K562 (cell line): Measurements from ENCODE around the gene GPR82. TPM values are rescaled to one million over a fixed set of nuclear protein-coding genes. Genes with fewer than 3 reads are reported as not detected.
A peak's percentile ranks its signal among the peaks of the same experiment; 100 is the strongest.

Source experiments
- ATF1 ChIP-seq, 2 experiments: fragments of 450-650 bp in 1 of 2; IDR thresholded peaks; 2 replicates each; pipeline ENCODE4 v1.6.1; 2016; ENCODE audit warnings: missing compliant biosample characterization in 1 of 2, missing genetic modification characterization in 1 of 2
- CBFB ChIP-seq: sonication (generic); formaldehyde crosslinking; IDR thresholded peaks from 2 replicates; pipeline ENCODE4 v1.4.0; 2020; ENCODE audit warnings: mild to moderate bottlenecking, missing genetic modification reagents
- CBX8 ChIP-seq: fragments of 200-600 bp; sonication (generic); IDR thresholded peaks from 2 replicates; pipeline ENCODE4 v1.6.1; 2012; ENCODE audit warnings: borderline replicate concordance, mixed run types, low read depth, mild to moderate bottlenecking, moderate library complexity, mixed read lengths, low read length, control low read depth, inconsistent platforms; ENCODE audit not compliant: poor library complexity, severe bottlenecking; ENCODE audit errors: extremely low read depth
- CREM ChIP-seq: IDR thresholded peaks from 2 replicates; pipeline ENCODE4 v1.6.1; 2014; ENCODE audit warnings: antibody characterized with exemption, low read depth
- CUX1 ChIP-seq: fragments of 200-800 bp; sonication (Bioruptor generic); IDR thresholded peaks from 2 replicates; pipeline ENCODE4 v1.6.1; 2016; ENCODE audit warnings: missing genetic modification characterization, missing compliant biosample characterization
- FIP1L1 ChIP-seq: fragments of 200-400 bp; formaldehyde crosslinking; IDR thresholded peaks from 2 replicates; pipeline ENCODE4 v1.6.1; 2018; ENCODE audit warnings: mild to moderate bottlenecking, low read depth, low read length; ENCODE audit not compliant: poor library complexity, severe bottlenecking
- HMG20A ChIP-seq: fragments of 450-650 bp; formaldehyde crosslinking; conservative IDR thresholded peaks from 2 replicates; pipeline ENCODE4 v1.4.0; 2020; ENCODE audit warnings: mild to moderate bottlenecking, mixed read lengths
- THRB ChIP-seq: fragments of 450-650 bp; formaldehyde crosslinking; conservative IDR thresholded peaks from 2 replicates; pipeline ENCODE4 v1.4.0; 2022; ENCODE audit warnings: mild to moderate bottlenecking, missing genetic modification characterization
- ZC3H8 ChIP-seq: fragments of 450-650 bp; IDR thresholded peaks from 2 replicates; pipeline ENCODE4 v1.6.1; 2017
- ZKSCAN1 ChIP-seq: fragments of 150-350 bp; IDR thresholded peaks from 2 replicates; pipeline ENCODE4 v1.6.1; 2016; ENCODE audit warnings: low read depth, low read length
- ZMIZ1 ChIP-seq, 2 experiments: fragments of 150-350 bp in 1 of 2; IDR thresholded peaks; 2 replicates each; pipeline ENCODE4 v1.6.1; 2012 to 2016; ENCODE audit warnings: low read depth in 2 of 2, low read length in 2 of 2, mild to moderate bottlenecking in 1 of 2, moderate library complexity in 1 of 2
- ZNF609 ChIP-seq: sonication (generic); formaldehyde crosslinking; IDR thresholded peaks from 2 replicates; pipeline ENCODE4 v1.8.1; 2023; ENCODE audit warnings: missing genetic modification reagents, mild to moderate bottlenecking, borderline replicate concordance
- polyA plus RNA-seq, 8 experiments: library from polyadenylated mRNA; depleted of rRNA in 4 of 8; stranded (reverse) in 5 of 8; unstranded in 3 of 8; fragments of >200 nt; fragmentation: Nextera tagmentation in 2 of 8; fragmentation: Illumina TruSeq in 1 of 8; extraction: Ambion mirVana in 2 of 8; extraction: Trizol in 1 of 8; gene quantifications; 2 replicates each; pipeline versions ENCODE4 v1.2.1 to v1.2.3, GENCODE V29; 2011 to 2014; ENCODE audit warnings: inconsistent platforms in 1 of 8, missing spikeins in 1 of 8
- total RNA-seq, 7 experiments: library from RNA; depleted of rRNA in 6 of 7; stranded (reverse); fragments of >200 nt in 6 of 7; fragmentation: Illumina TruSeq in 2 of 7; extraction: Trizol in 2 of 7; gene quantifications; 2 replicates each; pipeline versions ENCODE4 v1.2.1 to v1.2.3, GENCODE V29; 2011 to 2021; ENCODE audit warnings: low replicate concordance in 1 of 7

GPR82 gene
- total and polyA plus RNA-seq, 9 of the 15 experiments (the other 6 are each of a cell fraction or from before 2014, with no cell fraction given), result not detected

- TF ChIP-seq CUX1 (CRISPR knock-in tag), result no peak
- no peak for TF ChIP-seq ZKSCAN1
- TF ChIP-seq FIP1L1, result no peak
- TF ChIP-seq ZC3H8, result no peak
- no peak for TF ChIP-seq THRB (CRISPR knock-in tag)
- no peak for TF ChIP-seq CBX8
- peak; percentile 44 for TF ChIP-seq CREM
- TF ChIP-seq ZMIZ1 (IDR thresholded peaks at IDR 0.05; ENCODE audit: low read depth in 2 of 2, low read length in 2 of 2), result no peak
- TF ChIP-seq ATF1 (CRISPR knock-in tag; IDR thresholded peaks at IDR 0.05), result no peak
- peak; percentile 47; the same call in 1 of the 2 replicates for TF ChIP-seq ATF1 (tag; IDR thresholded peaks at IDR 0.05)
- TF ChIP-seq CBFB (CRISPR knock-in tag), result no peak
- TF ChIP-seq ZNF609 (CRISPR knock-in tag), result no peak
- no peak for TF ChIP-seq HMG20A
Measured at GRCh38 chrX:41737065-41737464, 13.1 kb downstream of the GPR82 start (continued).
